IMR-90 (cell line): ENCODE data around the gene AIP.

Experiments used
- CEBPB ChIP-seq: IDR thresholded peaks from 2 replicates; pipeline ENCODE4 v1.6.1; 2012; ENCODE audit warnings: low read depth, low read length, improper control_type of control experiment
- CHD1 ChIP-seq: IDR thresholded peaks from 2 replicates; pipeline ENCODE4 v1.6.1; 2012; ENCODE audit warnings: low read depth, low read length, improper control_type of control experiment
- FOS ChIP-seq: fragments of 150-350 bp; IDR thresholded peaks from 2 replicates; pipeline ENCODE4 v1.6.1; 2016; ENCODE audit warnings: low read depth, low read length
- MAFK ChIP-seq: IDR thresholded peaks from 2 replicates; pipeline ENCODE4 v1.6.1; 2012; ENCODE audit warnings: low read depth, low read length, improper control_type of control experiment
- NFE2L2 ChIP-seq: fragments of 150-350 bp; IDR thresholded peaks from 2 replicates; pipeline ENCODE4 v1.6.1; 2016; ENCODE audit warnings: low read depth, mild to moderate bottlenecking, low read length
- POLR2A ChIP-seq: IDR thresholded peaks from 2 replicates; pipeline ENCODE4 v1.6.1; 2012; ENCODE audit warnings: mild to moderate bottlenecking, low read depth, low read length
- RCOR1 ChIP-seq: IDR thresholded peaks from 2 replicates; pipeline ENCODE4 v1.6.1; 2012; ENCODE audit warnings: mild to moderate bottlenecking, low read length, improper control_type of control experiment; ENCODE audit not compliant: insufficient replicate concordance
- TF ChIP-seq, protein P1 (sequence below): conservative IDR thresholded peaks from 2 replicates; pipeline ENCODE4 v1.5.1; 2012; ENCODE audit warnings: mild to moderate bottlenecking, low read depth, low read length, improper control_type of control experiment
- TF ChIP-seq, protein P2 (sequence below): fragments of 150-350 bp; IDR thresholded peaks from 2 replicates; pipeline ENCODE4 v1.6.1; 2016; ENCODE audit warnings: low read depth, mild to moderate bottlenecking, low read length, moderate library complexity, borderline replicate concordance

DNA sequence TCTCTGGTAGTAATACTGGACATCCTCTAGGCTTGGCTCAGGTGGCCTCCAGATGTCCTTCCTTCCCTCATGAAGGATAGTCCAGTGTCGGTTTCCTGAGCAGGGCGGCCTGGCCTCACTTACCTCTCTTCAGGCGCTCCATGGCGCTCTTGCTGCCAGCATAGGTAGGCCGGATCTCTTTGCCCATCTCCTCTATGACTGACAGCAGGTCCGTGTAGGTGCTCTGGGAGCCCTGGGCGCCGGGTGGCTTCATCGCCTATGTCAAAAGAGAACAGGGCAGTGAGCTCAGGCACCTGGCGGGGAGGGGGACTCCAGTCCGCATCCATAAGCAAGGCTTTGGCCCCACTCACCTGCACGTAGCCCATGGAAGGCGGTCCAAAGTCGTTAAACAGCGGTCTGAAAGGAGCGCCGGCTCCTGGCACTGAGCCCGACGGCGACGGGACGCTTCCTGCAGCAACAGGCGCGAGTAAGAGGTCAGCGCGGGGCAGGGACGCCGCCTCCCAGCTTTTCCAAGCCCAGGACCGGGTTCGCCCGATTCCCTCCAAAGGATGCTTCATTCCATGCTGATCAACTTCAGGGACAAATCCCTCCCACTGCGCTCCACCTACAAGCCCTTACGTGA is 24.5 kb downstream of the AIP start:
- TF ChIP-seq, protein P1, sequence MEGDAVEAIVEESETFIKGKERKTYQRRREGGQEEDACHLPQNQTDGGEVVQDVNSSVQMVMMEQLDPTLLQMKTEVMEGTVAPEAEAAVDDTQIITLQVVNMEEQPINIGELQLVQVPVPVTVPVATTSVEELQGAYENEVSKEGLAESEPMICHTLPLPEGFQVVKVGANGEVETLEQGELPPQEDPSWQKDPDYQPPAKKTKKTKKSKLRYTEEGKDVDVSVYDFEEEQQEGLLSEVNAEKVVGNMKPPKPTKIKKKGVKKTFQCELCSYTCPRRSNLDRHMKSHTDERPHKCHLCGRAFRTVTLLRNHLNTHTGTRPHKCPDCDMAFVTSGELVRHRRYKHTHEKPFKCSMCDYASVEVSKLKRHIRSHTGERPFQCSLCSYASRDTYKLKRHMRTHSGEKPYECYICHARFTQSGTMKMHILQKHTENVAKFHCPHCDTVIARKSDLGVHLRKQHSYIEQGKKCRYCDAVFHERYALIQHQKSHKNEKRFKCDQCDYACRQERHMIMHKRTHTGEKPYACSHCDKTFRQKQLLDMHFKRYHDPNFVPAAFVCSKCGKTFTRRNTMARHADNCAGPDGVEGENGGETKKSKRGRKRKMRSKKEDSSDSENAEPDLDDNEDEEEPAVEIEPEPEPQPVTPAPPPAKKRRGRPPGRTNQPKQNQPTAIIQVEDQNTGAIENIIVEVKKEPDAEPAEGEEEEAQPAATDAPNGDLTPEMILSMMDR = no peak
- TF ChIP-seq CEBPB = no peak
- TF ChIP-seq MAFK = no peak
- TF ChIP-seq FOS = no peak
- TF ChIP-seq, protein P2, sequence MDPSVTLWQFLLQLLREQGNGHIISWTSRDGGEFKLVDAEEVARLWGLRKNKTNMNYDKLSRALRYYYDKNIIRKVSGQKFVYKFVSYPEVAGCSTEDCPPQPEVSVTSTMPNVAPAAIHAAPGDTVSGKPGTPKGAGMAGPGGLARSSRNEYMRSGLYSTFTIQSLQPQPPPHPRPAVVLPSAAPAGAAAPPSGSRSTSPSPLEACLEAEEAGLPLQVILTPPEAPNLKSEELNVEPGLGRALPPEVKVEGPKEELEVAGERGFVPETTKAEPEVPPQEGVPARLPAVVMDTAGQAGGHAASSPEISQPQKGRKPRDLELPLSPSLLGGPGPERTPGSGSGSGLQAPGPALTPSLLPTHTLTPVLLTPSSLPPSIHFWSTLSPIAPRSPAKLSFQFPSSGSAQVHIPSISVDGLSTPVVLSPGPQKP = no peak
- TF ChIP-seq POLR2A = no peak
- no peak for TF ChIP-seq NFE2L2
- no peak for TF ChIP-seq CHD1
- TF ChIP-seq RCOR1 = no peak
